Transverse colon (tissue), 4 donors: ENCODE measurements around the gene ADGRB3. TPM values are rescaled to one million over a fixed set of nuclear protein-coding genes. Genes with fewer than 3 reads are reported as not detected.

Experiments used
- DNase-seq: peaks from one replicate; pipeline ENCODE4 v3.0.0-alpha.2; 2019
- H3K27ac ChIP-seq, 4 donors: fragments of 200-600 bp; sonication (generic); 2 replicates each; pipeline ENCODE4 v1.5.1; 2016 to 2018; ENCODE audit warnings: inconsistent platforms in 4 of 4
- H3K27me3 ChIP-seq: fragments of 200-600 bp; sonication (generic); 2 replicates; pipeline ENCODE4 v1.5.1; 2017; ENCODE audit warnings: inconsistent platforms
- H3K36me3 ChIP-seq, 4 donors: fragments of 200-600 bp; sonication (generic); 2 replicates each; pipeline ENCODE4 v1.5.1; 2017 to 2019; ENCODE audit warnings: inconsistent platforms in 4 of 4
- H3K4me1 ChIP-seq, 4 donors: fragments of 200-600 bp; sonication (generic); 2 replicates each; pipeline ENCODE4 v1.5.1; 2017 to 2020; ENCODE audit warnings: inconsistent platforms in 4 of 4
- H3K4me3 ChIP-seq, 4 donors: fragments of 200-600 bp; sonication (generic); 1 replicate in 1 of 4; 2 replicates in 3 of 4; pipeline versions ENCODE4 v1.5.1 to v1.6.1; 2017 to 2019; ENCODE audit warnings: inconsistent platforms in 4 of 4
- H3K9me3 ChIP-seq, 2 donors: fragments of 200-600 bp; sonication (generic); 2 replicates each; pipeline ENCODE4 v1.5.1; 2017 to 2019; ENCODE audit warnings: inconsistent platforms in 2 of 2
- EP300 ChIP-seq: sonication (generic); formaldehyde crosslinking; IDR thresholded peaks from one replicate; pipeline ENCODE4 v1.6.1; 2017; ENCODE audit warnings: antibody characterized with exemption, low read depth
- POLR2A ChIP-seq: fragments of 450-650 bp; IDR thresholded peaks from one replicate; pipeline ENCODE4 v1.6.1; 2016; ENCODE audit warnings: antibody characterized with exemption, mild to moderate bottlenecking, moderate library complexity
- POLR2AphosphoS5 ChIP-seq, 3 donors: sonication (generic); formaldehyde crosslinking; IDR thresholded peaks; one replicate each; pipeline ENCODE4 v1.6.1; 2016; ENCODE audit warnings: antibody characterized with exemption in 3 of 3
- WGBS, 2 donors: methylation state at CpG; one replicate each; pipeline ENCODE4 v1.1.5; 2018; ENCODE audit warnings: low coverage in 1 of 2; 5-methylcytosine and 5-hydroxymethylcytosine counted together
- in situ Hi-C, 4 donors: fragments of 200-750 bp; cut with MboI; loops; one replicate each; pipeline versions ENCODE4 v1.15.0 to v1.15.1; 2017; ENCODE audit warnings: low sequenced_read_pairs in 3 of 4, low pct_ligation_motif_present in 1 of 4, low pct_unique_long_range_greater_than_20kb in 1 of 4
- intact Hi-C: fragments of 100-400 bp; cut with DNase I; formaldehyde crosslinking; loops from one replicate; pipeline ENCODE4 v1.15.1; 2023; ENCODE audit warnings: low total_unique reads
- total RNA-seq, 4 donors: library from RNA; depleted of rRNA; stranded (reverse); fragments of >200 nt; gene quantifications; one replicate each; pipeline ENCODE4 v1.1.0, GENCODE V29; 2016
- TF ChIP-seq, protein P1 (sequence below), 5 experiments: fragments of 200-600 bp in 3 of 5; fragments of 450-650 bp in 2 of 5; sonication (generic) in 3 of 5; IDR thresholded peaks; 1 replicate in 2 of 5; 2 replicates in 3 of 5; pipeline ENCODE4 v1.5.1; 2016 to 2017; ENCODE audit warnings: antibody characterized with exemption in 5 of 5, inconsistent platforms in 3 of 5, mild to moderate bottlenecking in 2 of 5, moderate library complexity in 1 of 5

The ADGRB3 gene
- total RNA-seq = 10 to 100 TPM in 1 of 4 donors, 1 to 10 TPM in 1, under 1 TPM in 2; 0.37 to 20.5 (median 2.2) TPM

DNA sequence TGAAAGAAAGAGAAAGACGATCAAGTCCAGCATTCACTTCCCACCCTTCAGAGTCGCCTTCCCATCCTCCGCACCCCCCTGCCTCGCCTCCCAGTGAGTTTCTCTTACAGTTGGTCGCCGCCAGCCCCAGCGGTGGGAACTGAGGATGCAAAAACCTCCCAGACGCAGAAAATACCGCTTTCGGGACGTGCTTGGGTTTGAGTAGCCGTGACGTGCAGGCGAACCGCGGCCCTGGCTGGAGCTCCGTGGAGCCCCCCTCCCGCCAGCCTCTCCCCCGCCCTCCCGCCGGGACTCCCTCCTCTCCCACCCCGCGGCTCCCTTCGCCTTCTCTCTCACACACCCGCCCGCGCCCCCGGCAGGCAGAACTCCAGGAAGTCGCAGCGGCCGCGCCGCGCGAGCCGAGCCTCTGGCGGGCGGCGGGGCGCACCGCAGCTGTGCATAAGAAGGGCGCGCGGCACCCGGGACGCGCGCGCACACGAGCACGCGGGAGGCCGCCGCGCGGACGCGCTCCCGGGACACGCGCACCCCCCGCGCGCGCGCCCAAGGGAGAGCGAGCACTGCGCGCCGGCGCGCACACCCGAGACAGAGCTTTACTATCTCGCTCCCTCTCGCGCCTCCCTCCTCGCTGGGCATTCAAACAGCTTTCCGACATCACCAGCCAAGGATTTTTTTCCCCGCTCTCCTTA lies at the start of gene ADGRB3:
TSS of gene ADGRB3 (plus strand) at position 557 of the 686 bp plus-strand sequence. CDS start 3,394 bp downstream, outside the sequence.
- in situ Hi-C loops = loop anchor here in 2 of 4 donors (25.0 kb wide), 2 partner anchors 327 to 1477 kb away; no protein-coding TSS in a partner anchor
- peak within 1 kb of the TSS; percentile 46 to 59 (median 52) for H3K4me3 ChIP-seq
- TF ChIP-seq POLR2A (no peak), POLR2AphosphoS5 (IDR thresholded peaks at IDR 0.05) (no peak), EP300 (no peak)
- TF ChIP-seq, protein P1, sequence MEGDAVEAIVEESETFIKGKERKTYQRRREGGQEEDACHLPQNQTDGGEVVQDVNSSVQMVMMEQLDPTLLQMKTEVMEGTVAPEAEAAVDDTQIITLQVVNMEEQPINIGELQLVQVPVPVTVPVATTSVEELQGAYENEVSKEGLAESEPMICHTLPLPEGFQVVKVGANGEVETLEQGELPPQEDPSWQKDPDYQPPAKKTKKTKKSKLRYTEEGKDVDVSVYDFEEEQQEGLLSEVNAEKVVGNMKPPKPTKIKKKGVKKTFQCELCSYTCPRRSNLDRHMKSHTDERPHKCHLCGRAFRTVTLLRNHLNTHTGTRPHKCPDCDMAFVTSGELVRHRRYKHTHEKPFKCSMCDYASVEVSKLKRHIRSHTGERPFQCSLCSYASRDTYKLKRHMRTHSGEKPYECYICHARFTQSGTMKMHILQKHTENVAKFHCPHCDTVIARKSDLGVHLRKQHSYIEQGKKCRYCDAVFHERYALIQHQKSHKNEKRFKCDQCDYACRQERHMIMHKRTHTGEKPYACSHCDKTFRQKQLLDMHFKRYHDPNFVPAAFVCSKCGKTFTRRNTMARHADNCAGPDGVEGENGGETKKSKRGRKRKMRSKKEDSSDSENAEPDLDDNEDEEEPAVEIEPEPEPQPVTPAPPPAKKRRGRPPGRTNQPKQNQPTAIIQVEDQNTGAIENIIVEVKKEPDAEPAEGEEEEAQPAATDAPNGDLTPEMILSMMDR (IDR thresholded peaks at IDR 0.05) = no peak

DNA sequence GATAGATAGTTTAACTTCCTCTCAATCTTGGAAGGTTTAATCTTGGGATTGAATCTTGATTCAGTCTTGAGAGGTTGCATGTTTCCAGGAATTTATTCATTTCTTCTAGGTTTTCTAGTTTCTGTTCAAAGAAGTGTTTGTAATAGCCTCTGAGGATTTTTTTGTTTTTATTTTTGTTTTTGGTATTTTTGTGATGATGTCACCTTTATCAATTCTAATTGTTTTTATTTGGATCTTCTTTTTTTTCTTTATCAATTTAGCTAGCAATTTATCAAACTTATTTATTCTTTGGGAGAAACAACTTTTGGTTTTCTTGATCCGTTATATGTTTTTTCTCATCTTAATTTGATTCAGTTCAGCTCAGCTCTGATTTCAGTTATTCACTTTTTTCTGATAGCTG lies 41.5 kb upstream of the ADGRB3 start:
- Histone ChIP-seq H3K4me1 (no peaks in the 10 kb centered on the region), H3K4me3 (no peak overlapping the region), H3K27ac (no peak overlapping the region), H3K27me3 (no peaks in the 10 kb centered on the region), H3K36me3 (no peaks in the 10 kb centered on the region), H3K9me3 (no peaks in the 10 kb centered on the region)
- WGBS, 2 donors = 80 to 96% methylated on average over 1 of the region's 1 CpG
- in situ Hi-C loops = no loop called here
- TF ChIP-seq, protein P1 (IDR thresholded peaks at IDR 0.05) = no peak
- TF ChIP-seq POLR2A (no peak), POLR2AphosphoS5 (IDR thresholded peaks at IDR 0.05) (no peak), EP300 (no peak)
- intact Hi-C loops = no loop called here
- no peak for DNase-seq

More for the DNA sequence above, at the start of gene ADGRB3:
- DNase-seq = peak; percentile 60
- peak within 1 kb of the TSS; percentile 64 to 78 (median 67) for H3K27ac ChIP-seq
- H3K36me3 ChIP-seq = no peaks in the 10 kb centered on the region
- intact Hi-C loops = no loop called here
- 3% methylated on average over 6 to 32 of the region's 79 CpGs for WGBS, 2 donors
- H3K27me3 ChIP-seq = peaks cover 59% of the 10 kb centered on the region
- H3K9me3 ChIP-seq = no peaks in the 10 kb centered on the region
- H3K4me1 ChIP-seq = peaks cover 0 to 18% (median 13%) of the 10 kb centered on the region in 4 donors

DNA sequence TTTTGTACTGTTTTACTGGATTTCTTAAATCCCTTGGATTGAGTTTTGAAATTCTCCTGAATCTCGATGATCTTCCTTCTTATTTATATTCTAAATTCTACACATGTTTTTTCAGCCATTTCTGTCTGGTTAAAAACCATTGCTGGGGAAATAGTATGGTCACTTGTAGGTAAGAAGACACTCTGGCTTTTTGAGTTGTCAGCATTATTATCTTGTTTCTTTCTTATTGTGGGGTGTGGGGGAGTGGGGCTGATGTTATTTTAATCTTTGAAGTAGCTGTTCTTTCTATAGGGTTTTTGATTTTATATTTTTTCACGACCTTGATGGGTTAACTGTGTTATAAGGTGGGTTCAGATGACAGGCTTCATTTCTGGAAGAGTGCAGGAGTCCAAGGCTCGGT lies 37.4 kb upstream of the ADGRB3 start:
- WGBS, 2 donors = 40 to 68% methylated on average over 2 to 3 of the region's 3 CpGs
- TF ChIP-seq POLR2A = no peak
- TF ChIP-seq, protein P1 (IDR thresholded peaks at IDR 0.05) = no peak
- TF ChIP-seq EP300 = no peak
- no peak for TF ChIP-seq POLR2AphosphoS5 (IDR thresholded peaks at IDR 0.05)
- in situ Hi-C loops = no loop called here

DNA sequence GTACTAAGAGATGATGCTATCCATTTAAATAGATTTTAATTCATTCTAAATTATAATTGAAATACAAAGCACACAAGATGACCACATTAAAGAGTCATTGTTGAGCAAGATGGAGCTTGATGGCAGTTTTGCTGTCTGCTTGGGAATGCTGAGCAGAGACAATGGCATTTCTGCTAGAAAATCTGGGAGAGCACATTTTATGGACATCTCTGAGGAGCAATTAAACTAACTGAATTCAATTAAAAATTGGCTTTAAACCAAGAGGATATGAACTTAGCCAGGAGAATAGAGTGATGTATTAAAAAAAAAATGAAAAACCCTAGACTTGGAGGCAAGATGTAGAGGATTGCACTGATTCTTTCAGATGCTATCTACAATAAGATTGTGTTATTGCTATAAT lies 19.1 kb upstream of the ADGRB3 start:
- intact Hi-C loops = no loop called here
- no peaks in the 10 kb centered on the region for H3K27me3 ChIP-seq
- H3K36me3 ChIP-seq = no peaks in the 10 kb centered on the region
- TF ChIP-seq POLR2A (no peak), POLR2AphosphoS5 (IDR thresholded peaks at IDR 0.05) (no peak), EP300 (no peak)
- TF ChIP-seq, protein P1 (IDR thresholded peaks at IDR 0.05) = no peak
- no peaks in the 10 kb centered on the region for H3K4me1 ChIP-seq
- no peaks in the 10 kb centered on the region for H3K9me3 ChIP-seq
- no peak for DNase-seq
- in situ Hi-C loops = no loop called here
- H3K27ac ChIP-seq = no peak overlapping the region
- H3K4me3 ChIP-seq = no peak overlapping the region

More for the DNA sequence above, 37.4 kb upstream of the ADGRB3 start:
- DNase-seq = no peak
- Histone ChIP-seq H3K4me1 (no peaks in the 10 kb centered on the region), H3K27me3 (no peaks in the 10 kb centered on the region), H3K36me3 (no peaks in the 10 kb centered on the region), H3K4me3 (no peak overlapping the region), H3K27ac (no peak overlapping the region), H3K9me3 (no peaks in the 10 kb centered on the region)
- intact Hi-C loops = no loop called here
